Ascending aorta (tissue), 2 donors: ENCODE data around the gene ANK3. TPM values are rescaled to one million over a fixed set of nuclear protein-coding genes. Genes with fewer than 3 reads are reported as not detected.
"Not testable (repeated sequence)": the region's sequence is repeated elsewhere in the genome, so short reads cannot be mapped to it uniquely, and the experiment has no call there.

ENCODE experiments used
- DNase-seq, 2 donors: peaks; one replicate each; pipeline ENCODE4 v3.0.0-alpha.2; 2019; ENCODE audit warnings: low spot score in 2 of 2
- H3K27ac ChIP-seq, 2 donors: fragments of 200-600 bp; sonication (generic); one replicate each; pipeline ENCODE4 v1.5.1; 2016 to 2017; ENCODE audit warnings: mild to moderate bottlenecking in 1 of 2
- H3K27me3 ChIP-seq: fragments of 200-600 bp; sonication (generic); one replicate; pipeline ENCODE4 v1.5.1; 2017
- H3K36me3 ChIP-seq, 2 donors: fragments of 200-600 bp; sonication (generic); one replicate each; pipeline ENCODE4 v1.5.1; 2016
- H3K4me1 ChIP-seq, 2 donors: fragments of 200-600 bp; sonication (generic); one replicate each; pipeline ENCODE4 v1.5.1; 2016 to 2017; ENCODE audit warnings: mild to moderate bottlenecking in 1 of 2
- H3K4me3 ChIP-seq, 2 donors: fragments of 200-600 bp; sonication (generic); one replicate each; pipeline ENCODE4 v1.5.1; 2016 to 2017; ENCODE audit warnings: mild to moderate bottlenecking in 1 of 2
- H3K9me3 ChIP-seq, 2 donors: fragments of 200-600 bp; sonication (generic); one replicate each; pipeline ENCODE4 v1.5.1; 2016
- CTCF ChIP-seq, 3 experiments: fragments of 200-600 bp in 2 of 3; fragments of 450-650 bp in 1 of 3; sonication (generic) in 2 of 3; IDR thresholded peaks; one replicate each; pipeline ENCODE4 v1.5.1; 2016 to 2019; ENCODE audit warnings: antibody characterized with exemption in 3 of 3, mild to moderate bottlenecking in 1 of 3, moderate library complexity in 1 of 3
- intact Hi-C: fragments of 100-400 bp; cut with DNase I; formaldehyde crosslinking; loops from one replicate; pipeline ENCODE4 v1.15.1; 2023
- total RNA-seq: library from RNA; depleted of rRNA; stranded (reverse); fragments of >200 nt; gene quantifications from one replicate; pipeline ENCODE4 v1.1.0, GENCODE V29; 2016

ANK3 gene
- total RNA-seq, 1 donor from 2014 or later, result 28.3 TPM

- Histone ChIP-seq H3K9me3 (no peaks in the 10 kb centered on the region), H3K4me1 (no peaks in the 10 kb centered on the region), H3K27me3 (no peaks in the 10 kb centered on the region), H3K36me3 (no peaks in the 10 kb centered on the region), H3K27ac (no peak overlapping the region), H3K4me3 (no peak overlapping the region)
- intact Hi-C loops, result loop anchor here (10.0 kb wide), 1 partner anchor 184 kb away; no protein-coding TSS in a partner anchor
- no peak for TF ChIP-seq CTCF (IDR thresholded peaks at IDR 0.05)
- DNase-seq, result no peak
Measured at GRCh38 chr10:60298408-60299389, 91.0 kb downstream of the ANK3 start.

- Histone ChIP-seq H3K4me3 (no peak overlapping the region), H3K9me3 (no peaks in the 10 kb centered on the region), H3K4me1 (no peaks in the 10 kb centered on the region), H3K27me3 (no peaks in the 10 kb centered on the region), H3K27ac (no peak overlapping the region), H3K36me3 (no peaks in the 10 kb centered on the region)
- TF ChIP-seq CTCF (IDR thresholded peaks at IDR 0.05), result no peak
- intact Hi-C loops, result loop anchor here (10.0 kb wide), 1 partner anchor 181 kb away; no protein-coding TSS in a partner anchor
- DNase-seq, result no peak
Measured at GRCh38 chr10:60296073-60296472, 93.6 kb downstream of the ANK3 start.

GRCh38 chr10:60295028-60295937, 94.4 kb downstream of the ANK3 start:
- no peaks in the 10 kb centered on the region for H3K9me3 ChIP-seq
- no peaks in the 10 kb centered on the region for H3K27me3 ChIP-seq
- no peak overlapping the region for H3K27ac ChIP-seq
- DNase-seq, result no peak
- H3K4me3 ChIP-seq, result no peak overlapping the region
- no peaks in the 10 kb centered on the region for H3K36me3 ChIP-seq
- H3K4me1 ChIP-seq, result no peaks in the 10 kb centered on the region
- intact Hi-C loops, result loop anchor here (10.0 kb wide), 1 partner anchor 180 kb away; no protein-coding TSS in a partner anchor
- TF ChIP-seq CTCF (IDR thresholded peaks at IDR 0.05), result no peak

GRCh38 chr10:60293581-60294175, 96.0 kb downstream of the ANK3 start:
- Histone ChIP-seq H3K36me3 (no peaks in the 10 kb centered on the region), H3K27me3 (no peaks in the 10 kb centered on the region), H3K4me1 (no peaks in the 10 kb centered on the region), H3K4me3 (no peak overlapping the region), H3K9me3 (no peaks in the 10 kb centered on the region), H3K27ac (no peak overlapping the region)
- intact Hi-C loops, result loop anchor here (10.0 kb wide), 1 partner anchor 179 kb away; no protein-coding TSS in a partner anchor
- no peak for TF ChIP-seq CTCF (IDR thresholded peaks at IDR 0.05)
- DNase-seq, result no peak

- Histone ChIP-seq H3K4me1 (no peaks in the 10 kb centered on the region), H3K4me3 (no peak overlapping the region), H3K36me3 (no peaks in the 10 kb centered on the region), H3K9me3 (no peaks in the 10 kb centered on the region), H3K27me3 (no peaks in the 10 kb centered on the region), H3K27ac (no peak overlapping the region)
- DNase-seq, result no peak
- intact Hi-C loops, result loop anchor here (10.0 kb wide), 1 partner anchor 178 kb away; no protein-coding TSS in a partner anchor
- TF ChIP-seq CTCF (IDR thresholded peaks at IDR 0.05), result no peak
Measured at GRCh38 chr10:60292998-60293397, 96.7 kb downstream of the ANK3 start.

GRCh38 chr10:60292536-60292935, 97.1 kb downstream of the ANK3 start:
- not testable (repeated sequence) for H3K4me3 ChIP-seq, H3K27me3 ChIP-seq, H3K9me3 ChIP-seq, H3K4me1 ChIP-seq, DNase-seq, H3K36me3 ChIP-seq
- intact Hi-C loops, result loop anchor here (10.0 kb wide), 1 partner anchor 178 kb away; no protein-coding TSS in a partner anchor
- H3K27ac ChIP-seq, result peak overlapping the region in 1 of 2 donors; percentile 2
